HG02610 (cell line): ENCODE data around the gene TGFBI.
A peak's percentile ranks its signal among the peaks of the same experiment; 100 is the strongest.

Source experiments
- ATAC-seq: cut with Tn5 transposase; IDR thresholded peaks from one replicate; pipeline ENCODE4 v1.9.1; 2021; ENCODE audit warnings: mild to moderate bottlenecking, moderate library complexity; ENCODE audit not compliant: unreplicated experiment

The TGFBI gene

DNA sequence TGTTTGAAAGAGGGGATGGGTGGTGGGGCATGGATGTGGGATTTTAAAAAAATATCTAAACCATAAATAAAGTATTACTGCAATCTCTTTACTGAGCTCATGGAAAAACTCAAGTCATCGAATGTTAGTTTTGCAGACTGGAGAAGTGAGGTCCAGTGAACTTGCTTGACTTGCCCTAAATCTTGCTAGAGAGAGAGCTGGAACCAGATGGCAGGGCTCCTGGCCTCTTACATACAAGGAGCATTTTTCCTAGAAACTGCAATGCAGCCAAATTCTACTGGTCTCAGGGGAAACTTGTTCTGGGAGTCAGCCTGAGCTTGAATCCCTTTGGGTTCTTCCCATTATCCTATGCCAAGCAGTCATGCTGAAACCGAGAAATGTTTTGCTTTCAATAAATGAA lies 2.9 kb upstream of the TGFBI start:
- no peak for ATAC-seq

DNA sequence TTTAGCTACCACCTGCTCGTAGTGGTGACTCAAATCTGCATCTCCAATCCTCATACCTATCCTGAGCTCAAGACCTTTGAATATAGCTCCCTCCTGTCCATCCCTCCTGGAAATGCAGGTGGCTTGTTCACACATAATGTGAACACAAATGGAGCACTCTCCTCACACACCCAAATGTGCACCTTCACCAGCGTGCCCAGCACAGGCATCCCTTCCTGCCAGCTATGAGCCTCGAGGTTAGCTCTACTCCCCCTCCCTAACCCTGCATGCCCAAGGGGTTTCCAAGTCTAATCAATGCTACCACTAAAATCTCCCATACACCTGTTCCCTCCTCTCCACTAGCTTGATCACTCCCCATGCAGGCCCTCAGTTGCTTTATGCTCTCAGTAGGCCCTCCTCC lies 2.2 kb upstream of the TGFBI start:
- ATAC-seq: no peak

DNA sequence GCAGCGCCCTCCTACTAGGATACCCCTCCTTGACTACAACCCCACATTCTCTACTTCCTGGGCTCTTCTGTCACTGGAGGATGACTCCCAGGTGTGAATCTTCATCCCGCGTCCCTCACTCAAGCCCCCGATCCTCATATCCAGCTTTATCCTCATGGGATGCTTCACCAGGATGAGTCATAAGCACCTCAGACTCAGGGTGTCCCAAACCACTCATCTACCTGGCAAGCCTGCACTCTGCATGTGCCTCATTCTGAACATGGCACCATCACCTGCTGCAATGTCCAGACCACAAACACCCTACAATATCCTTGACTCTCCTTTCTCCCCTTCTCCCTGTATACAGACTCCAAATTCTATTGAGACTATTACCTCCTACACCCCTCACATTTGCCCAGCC lies 1.5 kb upstream of the TGFBI start:
- no peak for ATAC-seq

DNA sequence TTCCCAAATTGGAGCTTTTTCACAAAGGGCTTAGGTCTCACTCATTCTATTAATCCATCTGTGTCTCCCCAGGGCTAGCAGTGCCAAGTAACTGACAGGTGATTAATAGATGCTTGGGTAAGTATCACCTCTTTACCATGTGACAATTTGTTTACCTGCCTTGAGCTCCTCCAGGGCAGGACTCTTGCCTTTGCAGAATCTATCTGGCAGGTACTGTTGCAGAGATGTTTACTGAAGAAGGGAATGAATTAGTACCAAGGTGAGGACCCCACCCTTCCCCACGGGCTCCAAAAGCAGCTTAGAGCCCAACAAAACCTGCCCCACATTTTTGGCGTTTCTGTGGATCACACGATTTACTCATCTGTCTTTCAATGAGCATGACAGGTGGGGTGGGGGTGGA lies 698 bp upstream of the TGFBI start:
- ATAC-seq: no peak

DNA sequence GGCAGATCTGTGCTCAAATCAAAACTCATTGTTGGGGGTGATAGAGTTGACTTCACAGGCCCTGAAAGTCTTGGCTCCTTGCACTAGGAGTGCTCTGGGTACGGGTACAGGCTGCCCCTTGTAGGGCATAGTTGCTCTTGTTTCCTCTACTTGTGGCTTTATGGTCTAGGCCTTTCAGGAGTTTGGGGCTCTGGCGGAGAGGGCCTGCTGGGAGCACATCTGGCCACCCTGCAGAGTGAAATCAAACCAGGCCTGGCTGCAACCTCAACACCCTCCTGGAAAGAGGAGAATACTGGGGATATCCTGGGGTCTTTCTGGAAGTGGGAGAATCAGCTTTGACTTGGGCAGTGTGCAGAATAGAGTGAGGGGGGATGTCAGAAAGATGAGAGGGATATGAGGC lies 1.5 kb downstream of the TGFBI start:
- ATAC-seq: no peak

DNA sequence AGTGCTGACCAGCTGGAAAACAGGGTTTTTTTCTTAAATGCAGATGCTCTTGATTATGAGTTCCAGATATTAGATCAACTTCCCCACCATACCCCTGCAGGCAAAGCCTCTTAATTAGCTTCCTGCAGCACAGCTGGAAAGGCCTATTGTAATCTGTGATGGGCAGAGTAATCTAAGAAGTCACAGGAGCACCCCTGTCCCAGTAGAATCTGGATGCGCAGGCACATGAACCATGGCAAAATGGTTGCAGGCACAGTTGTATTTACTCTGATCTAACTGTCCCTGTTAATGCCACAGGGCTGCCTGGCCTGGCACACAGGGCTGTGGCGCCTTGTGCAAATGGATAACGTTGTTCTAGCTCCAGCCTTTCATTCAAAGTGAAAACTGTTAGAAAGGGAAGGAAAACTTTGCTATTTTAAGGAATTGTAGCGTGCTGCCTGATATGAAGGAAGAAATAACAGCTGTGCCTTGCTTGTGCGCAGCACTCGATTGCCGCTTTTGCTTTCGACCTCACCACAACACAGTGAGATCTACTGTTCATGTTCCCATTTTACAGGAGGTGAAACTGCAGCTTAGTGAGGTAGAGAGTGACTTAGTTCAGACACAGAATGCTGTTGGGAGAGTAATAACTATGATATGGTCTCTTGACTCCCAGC lies 2.3 kb downstream of the TGFBI start:
- ATAC-seq: peak; percentile 61

DNA sequence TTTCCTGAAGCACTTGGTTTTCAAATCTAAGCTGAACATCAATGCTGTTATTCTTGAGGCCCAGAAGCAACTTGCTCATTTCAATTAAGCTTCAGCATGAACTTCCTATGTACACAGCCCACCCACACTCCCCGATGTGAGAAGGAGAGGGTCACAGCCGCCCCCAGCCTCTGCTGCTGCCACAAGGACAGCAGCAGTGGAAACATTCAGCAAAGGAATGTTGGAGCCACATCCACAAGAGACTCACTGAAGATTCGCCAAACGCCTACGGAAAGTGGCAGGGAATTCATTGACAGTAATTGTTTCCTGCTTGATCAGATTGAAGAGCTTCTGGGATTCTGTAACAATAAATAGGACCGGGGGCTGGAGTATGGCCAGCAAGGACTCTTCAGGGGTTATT lies 2.9 kb downstream of the TGFBI start:
- ATAC-seq: peak; percentile 2

DNA sequence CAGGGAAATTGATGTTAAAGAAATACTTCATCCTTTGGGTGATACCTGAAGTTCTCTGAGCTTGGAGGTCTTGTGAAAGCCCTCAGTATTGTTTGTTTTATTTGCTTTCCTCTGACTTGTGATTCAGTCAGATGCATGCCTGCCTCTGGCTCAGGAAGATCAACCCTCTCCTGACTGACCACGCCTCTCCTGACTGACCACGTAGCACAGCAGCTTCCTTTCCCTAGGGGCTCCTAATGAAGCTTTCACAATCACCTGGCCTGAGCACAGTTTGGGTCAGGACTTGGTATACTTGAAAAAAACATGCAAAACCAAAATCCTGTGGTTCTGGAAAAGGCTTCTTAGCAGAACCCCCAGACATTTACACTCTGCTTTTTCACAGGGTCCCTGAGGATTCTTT lies 3.8 kb downstream of the TGFBI start:
- no peak for ATAC-seq

DNA sequence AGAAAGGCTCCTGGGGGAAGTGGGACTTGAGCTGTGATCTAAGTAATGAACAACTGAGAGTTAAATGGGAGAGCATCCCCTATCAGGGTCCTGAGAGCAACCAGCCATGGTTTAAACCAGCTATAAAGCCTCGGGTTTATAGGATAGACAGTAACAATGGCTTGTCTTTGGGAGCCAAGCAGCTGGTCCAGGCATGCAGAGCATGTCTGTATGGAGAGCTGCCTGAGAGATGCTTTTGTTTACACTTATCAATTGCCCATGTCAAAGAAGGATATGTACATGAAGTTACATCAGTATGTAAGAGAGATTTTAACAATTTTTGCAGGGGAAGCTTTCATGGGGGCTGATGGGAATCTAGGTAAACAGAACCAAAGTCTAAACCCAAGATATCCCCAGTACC lies 4.4 kb downstream of the TGFBI start:
- ATAC-seq: no peak

DNA sequence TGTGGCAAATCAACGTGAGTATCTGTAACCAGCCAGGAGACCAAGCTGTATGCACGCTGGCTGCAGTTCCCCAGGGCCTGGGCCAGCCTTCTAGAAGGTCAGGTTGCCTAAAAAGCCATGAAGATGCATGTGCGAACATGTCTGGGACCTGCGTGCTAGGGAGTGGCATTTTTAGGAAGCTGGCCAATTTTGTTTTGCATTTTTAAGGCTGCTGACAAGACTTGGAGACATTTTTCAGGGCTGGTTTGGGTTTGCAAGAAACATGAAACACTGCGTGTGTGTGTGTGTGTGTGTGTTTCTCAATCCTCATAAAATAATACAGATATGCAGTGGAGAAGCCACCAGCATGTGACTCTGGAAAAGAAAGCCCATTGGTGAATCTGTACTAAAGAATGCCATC lies 5.1 kb downstream of the TGFBI start:
- ATAC-seq: no peak

DNA sequence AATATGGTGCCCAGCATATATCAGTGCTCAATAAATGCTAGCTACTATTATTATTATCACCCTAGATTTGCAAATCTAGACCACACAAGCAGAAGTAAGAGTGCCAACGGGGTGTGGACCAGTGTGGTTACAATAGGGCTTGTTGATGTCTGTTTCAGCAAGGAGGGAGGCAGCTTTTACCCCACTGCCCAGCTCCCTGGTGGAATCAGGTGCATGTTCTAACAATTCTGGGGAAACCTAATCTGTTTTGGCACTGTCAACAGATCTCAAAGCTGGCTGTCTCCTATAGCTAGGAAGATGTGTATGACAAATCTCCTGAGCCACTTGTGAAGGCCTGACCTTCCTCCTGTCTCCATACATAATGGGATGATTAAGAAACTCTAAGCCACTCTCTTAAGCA lies 5.7 kb downstream of the TGFBI start:
- ATAC-seq: no peak

DNA sequence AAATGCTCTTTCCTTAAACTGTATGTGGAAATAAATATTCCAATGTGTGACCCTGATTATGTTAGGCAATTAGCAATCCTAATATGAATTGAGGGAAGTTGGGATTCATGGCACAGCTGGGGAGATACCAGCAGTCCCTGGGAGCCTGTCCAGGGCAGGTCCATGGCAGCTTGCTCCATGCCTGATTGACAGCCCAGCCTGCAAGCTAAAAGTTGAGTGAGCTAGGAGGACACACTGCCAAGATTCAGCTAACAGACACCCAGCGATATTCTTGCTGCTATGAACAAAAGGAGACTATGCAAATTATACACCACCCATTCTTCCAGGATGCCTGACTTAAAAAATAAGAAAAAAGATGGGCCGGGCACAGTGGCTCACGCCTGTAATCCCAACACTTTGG lies 6.2 kb downstream of the TGFBI start:
- ATAC-seq: no peak

DNA sequence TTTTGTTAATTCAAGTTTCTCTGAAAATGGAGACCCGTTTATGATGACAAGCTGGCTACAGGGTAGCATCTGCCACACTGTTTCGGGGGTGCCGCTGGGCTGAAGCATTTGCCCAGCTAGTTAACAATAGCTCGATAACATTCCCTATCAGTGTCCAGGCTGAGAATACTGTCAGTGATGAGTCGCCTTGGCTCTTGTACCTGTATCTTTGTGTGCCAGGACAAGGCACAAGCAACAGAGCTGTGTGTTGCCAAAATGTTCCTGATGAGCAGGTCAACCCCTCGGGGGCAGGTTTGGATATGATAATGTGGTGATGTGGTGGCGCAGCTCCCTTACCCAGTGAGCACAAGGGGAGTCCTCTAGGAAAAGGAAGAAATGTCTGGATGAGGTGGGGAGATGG lies 7.0 kb downstream of the TGFBI start:
- ATAC-seq: no peak

DNA sequence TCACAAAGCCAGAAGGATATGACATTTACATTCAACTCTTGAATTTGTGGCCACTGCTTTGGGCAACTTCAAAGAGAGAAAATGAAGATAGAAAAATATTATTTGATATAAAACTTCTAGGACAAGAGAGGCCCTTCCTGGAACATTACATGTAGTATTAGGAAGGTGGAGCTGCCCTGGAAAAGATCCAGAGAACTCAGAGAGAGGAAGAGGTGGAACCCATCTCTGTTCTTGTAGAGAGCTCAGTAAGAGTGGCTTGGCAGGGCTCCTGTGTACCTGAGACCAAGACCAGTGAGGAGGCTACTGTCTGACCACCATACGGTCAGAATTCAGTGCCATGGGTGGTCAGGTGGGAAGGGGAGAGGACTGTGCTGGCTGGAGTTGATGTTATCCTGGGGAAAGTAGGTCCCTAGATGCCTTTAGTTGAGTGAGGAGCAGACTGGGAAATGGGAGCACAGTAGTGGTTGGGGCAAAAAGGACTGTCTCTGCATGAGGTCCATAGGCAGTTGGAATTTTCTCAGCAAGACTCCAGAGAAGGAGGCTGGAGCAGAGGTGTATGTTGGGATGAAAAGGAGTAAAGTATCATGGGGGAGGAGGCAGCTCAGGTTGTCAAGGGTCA lies 7.6 kb downstream of the TGFBI start:
- ATAC-seq: no peak

DNA sequence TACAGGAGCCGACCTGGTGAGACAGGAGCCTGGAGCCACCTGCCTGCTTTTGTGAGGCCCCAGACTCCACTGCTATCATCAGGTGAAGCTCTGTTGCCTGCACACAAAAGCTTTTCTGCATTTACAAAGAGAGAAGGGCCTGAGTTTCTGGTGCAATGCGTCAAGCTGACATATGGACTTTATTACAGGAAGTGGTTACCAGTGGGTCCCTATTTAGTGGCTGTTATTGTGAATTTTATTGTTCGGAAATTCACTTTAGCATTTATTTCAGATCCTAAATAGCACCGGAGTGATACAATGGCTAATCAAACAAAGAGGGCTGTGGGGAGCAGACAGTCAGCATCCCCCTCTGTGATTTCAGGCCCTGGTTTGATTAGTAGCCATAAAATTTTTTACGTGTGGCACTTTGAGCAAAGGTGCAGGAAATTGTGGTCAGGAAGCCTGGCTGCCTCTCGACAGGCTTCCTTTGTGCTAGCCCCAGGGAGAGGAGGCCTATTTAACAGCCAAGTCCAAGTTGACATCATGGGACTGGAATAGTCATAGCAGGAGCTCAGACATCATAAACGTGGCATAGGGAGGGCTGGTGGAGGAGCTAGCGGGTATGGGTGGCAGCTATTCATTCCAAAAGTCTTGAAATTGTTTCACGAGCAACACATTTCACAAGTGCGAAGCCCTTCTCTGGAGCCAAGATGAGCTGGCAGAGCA lies 8.4 kb downstream of the TGFBI start:
- peak; percentile 94 for ATAC-seq

DNA sequence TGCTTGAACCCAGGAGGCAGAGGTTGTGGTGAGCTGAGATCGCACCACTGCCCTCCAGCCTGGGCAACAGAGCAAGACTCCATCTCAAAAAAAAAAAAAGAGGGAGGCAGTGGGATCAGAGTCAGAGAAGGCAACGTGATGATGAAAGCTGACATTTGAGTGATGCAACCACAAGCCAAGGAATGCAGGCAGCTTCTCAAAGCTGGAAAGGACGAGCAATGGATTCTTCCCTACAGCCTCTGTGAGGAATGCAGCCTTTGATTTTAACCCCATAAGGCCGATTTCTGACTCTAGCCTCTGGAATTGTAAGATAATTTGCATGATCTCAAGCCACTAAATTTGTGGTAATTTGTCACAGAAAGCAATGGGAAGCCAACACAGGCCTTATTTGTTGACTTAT lies 9.8 kb downstream of the TGFBI start:
- no peak for ATAC-seq

DNA sequence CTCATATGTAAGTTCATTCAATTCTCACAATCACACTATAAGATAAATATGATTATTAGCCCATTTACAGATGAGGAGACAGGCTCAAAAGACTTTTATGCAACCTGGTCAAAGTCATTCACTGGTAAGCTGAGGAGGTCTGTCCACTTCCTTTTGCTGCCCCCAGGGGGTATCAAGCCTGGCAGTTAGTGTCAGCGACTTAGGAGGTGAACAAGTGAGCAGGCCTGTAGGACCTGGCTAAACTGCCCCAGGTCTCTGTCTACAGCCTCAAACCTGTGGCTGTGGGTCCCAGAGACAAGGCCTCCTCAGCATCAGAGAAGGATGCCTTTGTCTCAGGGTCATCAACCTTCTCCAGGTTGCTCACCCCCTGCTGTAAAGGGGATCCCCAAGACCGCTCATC lies 10.4 kb downstream of the TGFBI start:
- no peak for ATAC-seq

DNA sequence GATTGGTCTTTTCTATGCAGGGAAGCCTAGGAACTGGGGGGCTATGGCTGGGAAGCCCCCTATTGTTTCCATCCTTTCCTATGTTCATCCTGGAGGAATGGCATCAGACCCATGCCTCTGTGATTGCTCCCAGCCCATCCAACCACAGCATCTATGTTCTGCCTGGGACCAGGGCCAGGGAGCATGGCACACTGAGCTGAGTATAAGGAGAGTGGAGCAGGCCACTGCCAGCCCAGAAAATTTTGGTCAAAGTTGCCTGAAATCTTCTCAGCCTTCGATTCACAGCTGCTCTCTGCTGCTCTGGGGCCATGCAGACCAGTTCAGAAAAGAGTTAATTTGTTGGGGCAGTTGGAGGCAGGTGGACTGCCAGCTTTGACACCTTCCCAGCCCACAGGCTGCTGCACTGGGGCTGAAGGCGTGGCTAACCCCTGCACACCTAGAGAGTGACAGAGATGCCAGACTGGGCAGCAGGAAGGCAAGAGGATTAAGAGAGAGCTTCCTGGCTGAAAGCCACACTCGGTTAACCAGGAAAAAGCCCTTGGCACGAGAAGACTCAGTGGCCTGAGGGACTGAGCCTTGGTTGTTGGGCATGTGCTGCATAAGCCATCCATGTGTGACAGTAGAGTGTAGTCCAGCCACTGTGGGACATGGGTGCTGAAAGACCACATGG lies 12.1 kb downstream of the TGFBI start:
- ATAC-seq: no peak

DNA sequence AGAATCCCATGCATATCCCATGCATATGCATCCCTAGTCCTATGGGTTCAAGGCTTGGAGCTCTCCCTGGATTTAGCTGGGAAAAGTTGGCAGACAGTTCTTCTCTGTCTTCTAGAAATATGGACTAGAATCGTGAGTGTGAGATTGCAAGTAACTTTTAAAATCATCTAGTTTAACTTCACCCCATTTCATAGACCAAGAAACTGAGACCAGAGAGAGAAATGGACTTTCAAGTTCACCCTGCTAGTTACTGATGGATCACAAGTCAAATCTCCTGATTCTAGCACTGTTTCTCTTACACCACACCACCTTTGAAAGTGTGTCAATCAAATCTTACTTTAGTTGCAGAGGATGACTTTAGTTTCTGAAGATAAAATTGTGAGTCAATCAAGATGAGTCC lies 13.4 kb downstream of the TGFBI start:
- ATAC-seq: no peak

DNA sequence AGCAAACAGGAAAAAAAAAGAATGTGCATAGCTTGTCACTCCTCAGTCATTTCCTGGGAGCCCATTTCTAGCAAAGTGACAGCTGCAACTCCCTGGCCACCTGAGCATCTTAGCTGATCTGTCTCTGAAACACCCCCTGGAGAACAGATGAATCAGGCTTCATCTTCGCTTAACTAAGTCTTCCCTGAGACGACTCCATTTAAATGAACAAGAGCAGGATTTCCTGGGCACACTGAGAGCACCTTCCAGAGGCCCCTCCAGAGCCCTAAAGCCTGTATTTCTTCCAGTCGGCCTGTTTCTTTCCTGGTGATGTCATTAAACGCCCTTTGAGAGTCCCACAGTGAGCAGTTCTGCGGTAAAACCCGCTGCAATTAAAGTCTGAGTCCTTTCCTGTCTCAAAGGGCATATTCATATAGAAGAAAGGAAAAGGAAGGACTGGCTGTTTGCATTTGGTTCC lies 13.9 kb downstream of the TGFBI start:
- ATAC-seq: no peak

DNA sequence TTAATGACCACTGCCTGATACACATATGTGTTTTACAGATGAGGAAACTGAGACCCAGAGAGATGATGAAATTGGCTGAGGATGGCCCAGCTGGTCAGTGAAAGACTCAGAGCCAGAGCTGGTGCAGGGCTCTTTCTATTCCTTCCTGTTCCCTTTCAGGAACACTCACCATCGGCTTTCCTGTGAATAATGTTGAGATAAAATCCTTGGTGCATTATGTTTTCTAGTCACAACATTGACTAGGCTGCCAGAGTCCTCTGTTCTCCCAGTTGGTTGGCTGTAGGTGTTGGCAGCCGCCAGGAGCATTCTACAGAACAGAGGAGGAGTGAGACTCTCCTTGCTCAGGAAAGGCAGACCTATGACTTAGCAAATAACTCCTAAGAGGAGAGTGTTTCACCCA lies 14.8 kb downstream of the TGFBI start:
- ATAC-seq: no peak
